Dendritic cell treated with granulocyte-macrophage colony-stimulating factor and Interleukin-4, amounts not matched to agents 40 ng/mL and 50 ng/mL, for 4 days (primary cell): ENCODE results near the gene DCLK1.
"Not testable (repeated sequence)": the region's sequence is repeated elsewhere in the genome, so short reads cannot be mapped to it uniquely, and the experiment has no call there.

Experiments used
- H3K27ac Mint-ChIP-seq: one replicate; pipeline ENCODE4 v1.8.0; 2022; ENCODE audit warnings: mild to moderate bottlenecking, mixed read lengths
- H3K27me3 Mint-ChIP-seq: one replicate; pipeline ENCODE4 v1.8.0; 2022; ENCODE audit warnings: mild to moderate bottlenecking, mixed read lengths
- H3K36me3 Mint-ChIP-seq: one replicate; pipeline ENCODE4 v1.8.0; 2022; ENCODE audit warnings: low read depth, mixed read lengths
- H3K4me1 Mint-ChIP-seq: one replicate; pipeline ENCODE4 v1.8.0; 2022; ENCODE audit warnings: low read depth, mixed read lengths
- H3K4me3 Mint-ChIP-seq: one replicate; pipeline ENCODE4 v1.8.0; 2022; ENCODE audit warnings: mild to moderate bottlenecking, moderate library complexity, mixed read lengths
- H3K9me3 Mint-ChIP-seq: one replicate; pipeline ENCODE4 v1.8.0; 2022; ENCODE audit warnings: mixed read lengths
- intact Hi-C: fragments of 100-400 bp; cut with micrococcal nuclease; formaldehyde crosslinking; loops from one replicate; pipeline ENCODE4 v1.15.0; 2022

DCLK1 gene

GRCh38 chr13:36088001-36088400 is 43.2 kb downstream of the DCLK1 start:
- intact Hi-C loops, result no loop called here
- Mint-ChIP-seq H3K4me3 (no peak overlapping the region), H3K4me1 (no peaks in the 10 kb centered on the region), H3K27ac (no peak overlapping the region), H3K9me3 (peaks cover 7% of the 10 kb centered on the region), H3K27me3 (no peaks in the 10 kb centered on the region), H3K36me3 (no peaks in the 10 kb centered on the region)

- Mint-ChIP-seq H3K27ac (no peak overlapping the region), H3K4me1 (no peaks in the 10 kb centered on the region), H3K9me3 (no peaks in the 10 kb centered on the region), H3K36me3 (no peaks in the 10 kb centered on the region), H3K4me3 (no peak overlapping the region), H3K27me3 (no peaks in the 10 kb centered on the region)
- intact Hi-C loops, result no loop called here
Measured at GRCh38 chr13:36086117-36086516, 45.1 kb downstream of the DCLK1 start.

GRCh38 chr13:36084131-36084530 is 47.1 kb downstream of the DCLK1 start:
- no peak overlapping the region for H3K27ac Mint-ChIP-seq
- H3K4me1 Mint-ChIP-seq, result no peaks in the 10 kb centered on the region
- intact Hi-C loops, result no loop called here
- H3K27me3 Mint-ChIP-seq, result no peaks in the 10 kb centered on the region
- no peak overlapping the region for H3K4me3 Mint-ChIP-seq
- no peaks in the 10 kb centered on the region for H3K9me3 Mint-ChIP-seq
- H3K36me3 Mint-ChIP-seq, result no peaks in the 10 kb centered on the region

- Mint-ChIP-seq H3K27me3 (no peaks in the 10 kb centered on the region), H3K36me3 (no peaks in the 10 kb centered on the region), H3K9me3 (no peaks in the 10 kb centered on the region), H3K4me1 (no peaks in the 10 kb centered on the region), H3K27ac (no peak overlapping the region), H3K4me3 (no peak overlapping the region)
- intact Hi-C loops, result no loop called here
Measured at GRCh38 chr13:36082806-36083205, 48.4 kb downstream of the DCLK1 start.

- Mint-ChIP-seq H3K27ac (no peak overlapping the region), H3K4me3 (no peak overlapping the region), H3K9me3 (no peaks in the 10 kb centered on the region), H3K27me3 (no peaks in the 10 kb centered on the region), H3K36me3 (no peaks in the 10 kb centered on the region), H3K4me1 (no peaks in the 10 kb centered on the region)
- intact Hi-C loops, result no loop called here
Measured at GRCh38 chr13:36082396-36082795, 48.8 kb downstream of the DCLK1 start.

GRCh38 chr13:36076211-36076610 is 55.0 kb downstream of the DCLK1 start:
- no peaks in the 10 kb centered on the region for H3K36me3 Mint-ChIP-seq
- intact Hi-C loops, result no loop called here

GRCh38 chr13:36074659-36075058 is 56.5 kb downstream of the DCLK1 start:
- Mint-ChIP-seq H3K9me3 (no peaks in the 10 kb centered on the region), H3K4me3 (no peak overlapping the region), H3K27me3 (no peaks in the 10 kb centered on the region), H3K27ac (no peak overlapping the region), H3K36me3 (no peaks in the 10 kb centered on the region), H3K4me1 (no peaks in the 10 kb centered on the region)
- intact Hi-C loops, result no loop called here

More at GRCh38 chr13:36076211-36076610, 55.0 kb downstream of the DCLK1 start:
- Mint-ChIP-seq H3K9me3 (no peaks in the 10 kb centered on the region), H3K27me3 (no peaks in the 10 kb centered on the region), H3K27ac (no peak overlapping the region), H3K4me1 (no peaks in the 10 kb centered on the region), H3K4me3 (no peak overlapping the region)

GRCh38 chr13:36072152-36072935 is 58.8 kb downstream of the DCLK1 start:
- no peaks in the 10 kb centered on the region for H3K36me3 Mint-ChIP-seq
- H3K9me3 Mint-ChIP-seq, result no peaks in the 10 kb centered on the region
- H3K4me1 Mint-ChIP-seq, result no peaks in the 10 kb centered on the region
- no peak overlapping the region for H3K4me3 Mint-ChIP-seq
- H3K27me3 Mint-ChIP-seq, result no peaks in the 10 kb centered on the region
- H3K27ac Mint-ChIP-seq, result no peak overlapping the region
- intact Hi-C loops, result no loop called here

GRCh38 chr13:36070504-36071192 is 60.5 kb downstream of the DCLK1 start:
- intact Hi-C loops, H3K4me1 Mint-ChIP-seq, H3K9me3 Mint-ChIP-seq, H3K36me3 Mint-ChIP-seq, H3K27ac Mint-ChIP-seq, H3K27me3 Mint-ChIP-seq, H3K4me3 Mint-ChIP-seq: not testable (repeated sequence)

GRCh38 chr13:36069881-36070366 is 61.3 kb downstream of the DCLK1 start:
- no peak overlapping the region for H3K27ac Mint-ChIP-seq
- H3K4me1 Mint-ChIP-seq, result no peaks in the 10 kb centered on the region
- H3K36me3 Mint-ChIP-seq, result no peaks in the 10 kb centered on the region

GRCh38 chr13:36068991-36069390 is 62.2 kb downstream of the DCLK1 start:
- intact Hi-C loops, result no loop called here
- H3K9me3 Mint-ChIP-seq, result no peaks in the 10 kb centered on the region
- no peaks in the 10 kb centered on the region for H3K4me1 Mint-ChIP-seq
- no peaks in the 10 kb centered on the region for H3K27me3 Mint-ChIP-seq
- no peaks in the 10 kb centered on the region for H3K36me3 Mint-ChIP-seq
- no peak overlapping the region for H3K4me3 Mint-ChIP-seq
- no peak overlapping the region for H3K27ac Mint-ChIP-seq

More at GRCh38 chr13:36069881-36070366, 61.3 kb downstream of the DCLK1 start:
- no peaks in the 10 kb centered on the region for H3K27me3 Mint-ChIP-seq
- no peak overlapping the region for H3K4me3 Mint-ChIP-seq
- intact Hi-C loops, result no loop called here
- H3K9me3 Mint-ChIP-seq, result no peaks in the 10 kb centered on the region

GRCh38 chr13:36068566-36068965 is 62.6 kb downstream of the DCLK1 start:
- Mint-ChIP-seq H3K9me3 (no peaks in the 10 kb centered on the region), H3K4me1 (no peaks in the 10 kb centered on the region), H3K4me3 (no peak overlapping the region), H3K27ac (no peak overlapping the region), H3K36me3 (no peaks in the 10 kb centered on the region), H3K27me3 (no peaks in the 10 kb centered on the region)
- intact Hi-C loops, result no loop called here

- Mint-ChIP-seq H3K4me3 (no peak overlapping the region), H3K4me1 (no peaks in the 10 kb centered on the region), H3K36me3 (no peaks in the 10 kb centered on the region), H3K27ac (no peak overlapping the region), H3K9me3 (no peaks in the 10 kb centered on the region), H3K27me3 (no peaks in the 10 kb centered on the region)
- intact Hi-C loops, result no loop called here
Measured at GRCh38 chr13:36067746-36068381, 63.3 kb downstream of the DCLK1 start.

GRCh38 chr13:36062249-36062648 is 68.9 kb downstream of the DCLK1 start:
- no peak overlapping the region for H3K4me3 Mint-ChIP-seq
- no peaks in the 10 kb centered on the region for H3K36me3 Mint-ChIP-seq
- H3K4me1 Mint-ChIP-seq, result no peaks in the 10 kb centered on the region
- H3K9me3 Mint-ChIP-seq, result no peaks in the 10 kb centered on the region
- intact Hi-C loops, result no loop called here
- H3K27ac Mint-ChIP-seq, result no peak overlapping the region
- no peaks in the 10 kb centered on the region for H3K27me3 Mint-ChIP-seq
